NOMO-1 (cell line): ENCODE measurements around the gene PDXDC1.
"Not testable (repeated sequence)": the region's sequence is repeated elsewhere in the genome, so short reads cannot be mapped to it uniquely, and the experiment has no call there.

Experiments used
- DNase-seq, 2 experiments: peaks; one replicate each; lab custom pipeline; 2025; ENCODE audit not compliant: unreplicated experiment in 2 of 2; lab: John Stamatoyannopoulos, UW

Gene PDXDC1

DNA sequence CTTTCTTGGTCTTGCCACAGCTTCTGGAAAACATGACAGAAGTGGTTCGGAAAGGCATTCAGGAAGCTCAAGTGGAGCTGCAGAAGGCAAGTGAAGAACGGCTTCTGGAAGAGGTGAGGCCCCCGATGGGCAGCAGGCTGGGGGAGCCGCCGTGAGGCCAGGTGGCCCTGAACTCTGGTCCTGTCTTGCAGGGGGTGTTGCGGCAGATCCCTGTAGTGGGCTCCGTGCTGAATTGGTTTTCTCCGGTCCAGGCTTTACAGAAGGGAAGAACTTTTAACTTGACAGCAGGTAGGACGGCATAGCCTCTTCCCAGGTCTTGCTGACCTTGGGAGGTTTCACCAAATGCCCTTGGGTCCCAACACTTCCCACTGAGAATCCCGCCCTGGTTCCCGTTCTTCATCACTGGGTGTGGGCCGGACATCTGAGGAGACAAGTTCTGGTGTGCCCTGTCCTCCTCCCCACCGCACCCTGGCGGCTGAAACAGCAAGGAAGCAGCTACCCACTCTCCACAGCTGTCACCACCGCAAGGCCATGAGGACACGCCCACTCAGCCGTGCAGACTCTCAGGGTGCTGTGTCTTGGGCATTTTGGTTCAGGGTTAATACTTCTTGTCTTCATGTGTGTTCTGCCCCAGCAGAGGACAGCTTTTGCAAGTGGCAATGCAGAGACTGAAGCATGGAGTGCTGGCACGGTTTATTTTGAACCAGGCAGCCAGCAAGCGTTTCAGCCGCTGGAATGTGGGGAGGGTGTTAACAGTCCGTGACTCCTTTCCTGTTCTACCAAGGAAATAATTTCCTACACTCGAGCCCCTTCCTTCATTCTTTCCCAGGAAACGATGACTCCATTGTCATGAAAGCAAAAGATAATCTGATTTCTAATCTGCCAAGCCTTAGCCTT, 59.7 kb downstream of the PDXDC1 start:
- no peak for DNase-seq

DNA sequence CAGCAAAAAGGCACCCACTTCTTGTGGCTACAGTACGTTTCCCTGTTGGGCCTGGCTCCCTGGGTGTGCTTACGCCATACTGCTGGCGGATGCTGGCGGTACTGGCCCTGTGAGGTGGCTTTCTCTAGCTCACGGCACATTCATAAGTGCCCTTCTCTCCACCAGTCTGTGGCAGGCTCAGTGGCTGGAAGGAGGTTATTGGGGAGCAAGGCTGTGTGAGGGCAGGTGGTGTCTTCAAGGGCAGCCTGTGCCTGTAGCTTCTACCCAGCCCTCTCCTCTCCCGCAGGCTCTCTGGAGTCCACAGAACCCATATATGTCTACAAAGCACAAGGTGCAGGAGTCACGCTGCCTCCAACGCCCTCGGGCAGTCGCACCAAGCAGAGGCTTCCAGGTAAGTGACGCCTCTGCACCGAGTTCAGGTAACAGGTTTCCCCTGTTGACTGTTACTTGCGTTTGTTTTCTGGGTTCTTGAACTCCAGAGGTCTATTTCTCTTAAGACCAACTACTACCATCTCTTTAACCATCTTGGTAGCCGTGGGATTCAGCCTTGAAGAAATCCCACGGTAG, 60.4 kb downstream of the PDXDC1 start:
- DNase-seq, result no peak

GRCh38 chr16:15037003-15037402, 62.2 kb downstream of the PDXDC1 start:
- no peak for DNase-seq

DNA sequence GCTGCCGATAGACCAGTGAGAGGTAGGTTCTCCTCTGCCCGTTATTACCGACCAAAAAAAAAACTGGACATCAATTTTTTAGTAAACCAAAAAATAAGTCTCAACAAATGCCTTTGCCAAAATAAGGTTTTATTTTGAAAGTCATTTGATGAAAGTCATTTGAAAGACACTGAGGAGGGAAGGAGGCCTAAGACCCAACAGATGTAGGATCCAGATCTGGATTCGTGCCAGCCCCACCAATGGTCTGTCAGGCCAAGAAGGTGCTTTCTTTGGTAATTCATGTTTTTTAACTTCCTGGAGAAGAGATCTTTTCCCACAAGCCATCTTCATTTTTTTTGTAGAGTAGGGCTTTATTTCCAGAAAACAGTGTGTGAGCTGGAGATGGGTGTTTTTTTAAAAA, 62.9 kb downstream of the PDXDC1 start:
- no peak for DNase-seq

DNA sequence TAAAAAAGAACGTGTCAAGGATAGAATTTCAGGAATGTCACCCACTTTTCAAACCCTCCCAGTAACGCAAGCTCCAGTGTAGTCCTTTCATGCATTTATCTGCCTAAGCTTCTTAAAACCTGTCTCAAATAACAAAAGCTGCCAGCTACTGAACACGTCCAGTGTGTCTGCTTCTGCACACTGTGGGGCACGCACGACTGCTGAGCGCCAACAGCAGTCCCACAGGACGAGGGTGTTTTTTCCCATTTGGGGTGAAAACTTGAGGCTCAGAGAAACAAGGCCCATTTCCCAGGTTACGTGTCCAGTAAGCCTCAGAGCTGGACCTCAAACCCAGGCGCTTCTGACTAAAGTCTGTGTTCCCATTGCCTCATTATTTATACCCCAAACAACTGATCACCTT, 63.9 kb downstream of the PDXDC1 start:
- DNase-seq, result no peak

DNA sequence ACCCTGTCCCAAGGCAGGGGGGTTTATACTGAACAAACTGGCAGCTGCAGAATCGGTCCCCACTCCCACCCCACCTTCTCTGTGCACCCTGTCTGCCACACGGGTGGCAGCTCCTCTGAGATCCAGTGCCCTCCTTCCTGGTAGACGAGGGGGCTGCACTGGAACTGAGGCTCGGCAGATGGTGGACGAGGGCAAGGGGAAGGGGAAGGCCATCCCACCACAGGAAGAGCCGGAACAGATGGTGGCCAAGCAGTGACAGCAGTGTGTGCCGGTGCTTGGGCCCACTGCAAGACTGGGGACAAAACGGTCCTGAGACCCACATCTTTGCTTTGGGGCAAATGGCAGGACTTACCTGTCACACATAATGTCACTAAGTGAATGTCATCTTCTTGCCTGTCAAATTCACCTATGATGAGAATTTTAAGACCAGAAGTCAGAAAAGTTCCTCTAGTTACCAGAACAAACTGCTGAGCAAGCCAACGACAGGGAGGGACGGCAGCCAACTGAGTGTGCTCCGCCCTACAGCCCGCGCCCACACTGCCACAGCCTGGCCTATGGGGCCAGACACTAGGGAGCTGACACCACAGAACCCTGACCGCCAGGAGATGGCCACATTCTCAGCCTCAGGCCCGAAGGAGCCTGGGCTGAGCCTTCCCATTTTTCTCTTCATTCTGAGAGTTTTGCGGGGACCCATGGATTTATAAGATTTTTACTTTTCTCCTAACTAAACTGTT, 66.6 kb downstream of the PDXDC1 start:
- DNase-seq, result no peak

- DNase-seq, result no peak
Measured at GRCh38 chr16:15043344-15043743, 68.5 kb downstream of the PDXDC1 start.

- no peak for DNase-seq
Measured at GRCh38 chr16:15044286-15044685, 69.5 kb downstream of the PDXDC1 start.

- DNase-seq, result not testable (repeated sequence)
Measured at GRCh38 chr16:15045270-15045669, 70.4 kb downstream of the PDXDC1 start.

GRCh38 chr16:15046692-15047376, 72.0 kb downstream of the PDXDC1 start:
- no peak for DNase-seq

- no peak for DNase-seq
Measured at GRCh38 chr16:15049581-15050180, 74.9 kb downstream of the PDXDC1 start.

DNA sequence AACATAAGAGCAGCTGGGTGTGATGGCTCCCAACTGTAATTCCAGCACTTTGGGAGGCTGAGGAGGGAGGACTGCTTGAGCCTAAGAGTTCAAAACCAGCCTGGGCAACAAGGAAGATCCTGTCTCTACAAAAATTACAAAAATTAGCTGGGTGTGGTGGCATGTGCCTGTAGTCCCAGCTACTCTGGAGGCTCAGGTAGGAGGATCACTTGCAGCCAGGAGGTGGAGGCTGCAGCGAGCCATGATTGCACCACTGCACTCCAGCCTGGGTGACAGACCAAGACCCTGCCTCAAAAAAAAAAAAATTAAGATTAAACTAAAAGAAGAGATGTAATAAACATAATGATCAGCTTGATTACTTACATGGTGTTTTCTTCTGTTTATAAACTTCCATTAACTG, 75.6 kb downstream of the PDXDC1 start:
- not testable (repeated sequence) for DNase-seq

DNA sequence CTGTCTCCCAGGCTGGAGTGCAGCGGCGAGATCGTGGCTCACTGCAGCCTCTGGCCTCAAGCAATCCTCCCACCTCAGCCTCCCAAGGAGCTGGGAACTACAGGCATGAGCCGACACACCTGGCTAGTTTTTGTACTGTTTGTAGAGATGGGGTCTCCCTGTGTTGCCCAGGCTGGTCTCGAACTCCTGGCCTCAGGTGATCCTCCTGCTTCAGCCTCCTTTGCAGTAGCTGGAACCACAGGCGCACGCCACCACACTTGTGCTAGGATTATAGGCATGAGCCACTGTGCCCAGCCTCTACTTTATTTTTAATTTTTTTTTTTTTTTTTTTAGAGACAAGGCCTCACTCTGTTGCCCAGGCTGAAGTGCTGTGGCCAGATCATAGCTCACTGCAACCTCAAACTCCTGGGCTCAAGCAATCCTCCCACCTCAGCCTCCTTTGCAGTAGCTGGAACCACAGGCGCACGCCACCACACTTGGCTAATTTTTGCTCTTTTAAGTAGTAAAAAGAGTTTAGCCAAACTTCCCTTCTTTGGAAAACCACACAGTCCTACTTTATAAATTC, 76.6 kb downstream of the PDXDC1 start:
- no peak for DNase-seq

DNA sequence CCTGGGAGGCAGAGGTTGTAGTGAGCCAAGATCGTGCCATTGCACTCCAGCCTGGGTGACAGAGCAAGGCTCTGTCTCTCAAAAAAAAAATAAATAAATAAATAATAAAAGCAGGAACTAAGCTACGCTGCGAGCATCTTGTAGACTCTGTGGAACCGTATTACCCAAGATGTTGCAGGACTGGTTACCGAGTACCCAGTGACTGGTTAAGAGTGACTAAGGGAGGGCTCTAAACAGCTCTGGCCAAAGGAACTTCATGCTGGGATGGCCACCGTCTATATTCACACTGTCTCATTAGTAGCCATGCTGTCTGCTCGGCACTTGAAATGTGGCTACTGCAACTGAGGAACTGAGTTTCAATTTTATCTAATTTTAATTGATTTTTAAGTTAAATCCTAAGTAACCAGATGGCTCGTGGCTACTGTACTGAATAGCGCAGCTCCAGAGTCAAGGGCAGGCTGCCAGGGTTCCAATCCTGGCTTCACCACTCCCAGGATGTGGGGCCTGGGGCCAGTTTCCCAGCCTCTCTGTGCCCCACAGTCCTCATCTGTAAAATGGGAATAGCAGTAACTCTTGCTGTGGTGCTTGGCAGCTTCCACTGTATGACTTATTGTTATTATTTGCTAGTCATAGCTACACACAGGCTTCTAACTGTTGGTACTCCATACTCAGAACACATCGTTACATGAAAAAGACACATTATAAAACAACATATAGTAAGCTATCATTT, 78.1 kb downstream of the PDXDC1 start:
- no peak for DNase-seq

DNA sequence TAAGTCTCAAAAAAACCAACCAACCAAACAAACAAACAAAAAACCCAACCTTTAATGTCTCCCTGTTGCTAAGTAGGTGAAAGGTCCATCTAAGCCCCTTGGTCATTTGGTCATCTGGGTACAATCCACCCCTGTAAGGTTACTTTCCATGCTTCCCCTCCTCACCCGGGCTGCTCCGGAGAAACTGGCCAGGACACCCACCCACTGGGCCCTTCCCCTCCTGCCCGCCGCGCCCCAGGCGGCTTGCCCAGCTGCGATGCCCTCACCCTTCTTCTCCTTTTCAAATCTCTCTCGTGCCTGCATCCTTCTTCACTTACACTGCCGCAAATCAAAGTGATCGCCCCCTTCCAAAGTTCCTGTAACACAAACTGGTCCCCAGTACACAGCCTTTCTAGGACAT, 79.1 kb downstream of the PDXDC1 start:
- DNase-seq, result no peak

- no peak for DNase-seq
Measured at GRCh38 chr16:15054357-15055140, 79.7 kb downstream of the PDXDC1 start.

- DNase-seq, result peak; percentile 64 to 77
Measured at GRCh38 chr16:15055141-15056053, 80.6 kb downstream of the PDXDC1 start.
